Tibial artery (tissue), 4 donors: ENCODE measurements around the gene TMEM266.

Experiments used
- DNase-seq, 2 donors: peaks; one replicate each; pipeline ENCODE4 v3.0.0-alpha.2; 2019
- H3K27ac ChIP-seq, 2 donors: fragments of 200-600 bp; sonication (generic) in 1 of 2; 1 replicate in 1 of 2; 2 replicates in 1 of 2; pipeline ENCODE4 v1.5.1; 2018 to 2019; ENCODE audit warnings: mild to moderate bottlenecking in 1 of 2
- H3K27me3 ChIP-seq, 2 donors: fragments of 200-600 bp; sonication (generic) in 1 of 2; one replicate each; pipeline versions ENCODE4 v1.5.1 to v1.6.0; 2016 to 2019
- H3K36me3 ChIP-seq, 3 donors: fragments of 200-600 bp; sonication (generic) in 2 of 3; one replicate each; pipeline ENCODE4 v1.5.1; 2016 to 2019; ENCODE audit warnings: mild to moderate bottlenecking in 2 of 3
- H3K4me1 ChIP-seq, 4 donors: fragments of 200-600 bp; sonication (generic) in 2 of 4; 1 replicate in 3 of 4; 2 replicates in 1 of 4; pipeline ENCODE4 v1.5.1; 2016 to 2019
- H3K4me3 ChIP-seq, 2 donors: fragments of 200-600 bp; sonication (generic) in 1 of 2; 1 replicate in 1 of 2; 2 replicates in 1 of 2; pipeline ENCODE4 v1.5.1; 2018 to 2019; ENCODE audit warnings: mild to moderate bottlenecking in 2 of 2
- H3K9me3 ChIP-seq, 3 donors: fragments of 200-600 bp; sonication (generic) in 1 of 3; one replicate each; pipeline ENCODE4 v1.5.1; 2016 to 2019
- CTCF ChIP-seq, 2 experiments: fragments of 200-600 bp in 1 of 2; fragments of 450-650 bp in 1 of 2; IDR thresholded peaks; one replicate each; pipeline ENCODE4 v1.5.1; 2017 to 2019; ENCODE audit warnings: antibody characterized with exemption in 2 of 2, mild to moderate bottlenecking in 1 of 2, moderate library complexity in 1 of 2
- intact Hi-C: fragments of 100-400 bp; cut with DNase I; formaldehyde crosslinking; loops from one replicate; pipeline ENCODE4 v1.15.0; 2023; ENCODE audit warnings: low total_unique reads

TMEM266 gene

GRCh38 chr15:76199106-76200082 lies 139.6 kb downstream of the TMEM266 start:
- Histone ChIP-seq H3K4me1 (peaks cover 0 to 50% (median 43%) of the 10 kb centered on the region in 4 donors), H3K27ac (peak overlapping the region; percentile 71 to 75), H3K27me3 (no peaks in the 10 kb centered on the region), H3K9me3 (no peaks in the 10 kb centered on the region), H3K36me3 (no peaks in the 10 kb centered on the region), H3K4me3 (no peak overlapping the region)
- intact Hi-C loops: no loop called here
- peak; percentile 79 to 90 for DNase-seq
- TF ChIP-seq CTCF (IDR thresholded peaks at IDR 0.05): no peak

GRCh38 chr15:76200083-76200465 lies 140.3 kb downstream of the TMEM266 start:
- intact Hi-C loops: no loop called here
- peak overlapping the region; percentile 71 to 75 for H3K27ac ChIP-seq
- H3K36me3 ChIP-seq: no peaks in the 10 kb centered on the region
- peaks cover 0 to 49% (median 43%) of the 10 kb centered on the region in 4 donors for H3K4me1 ChIP-seq
- TF ChIP-seq CTCF (IDR thresholded peaks at IDR 0.05): no peak
- H3K27me3 ChIP-seq: no peaks in the 10 kb centered on the region
- peak; percentile 15 to 47 for DNase-seq
- no peak overlapping the region for H3K4me3 ChIP-seq
- H3K9me3 ChIP-seq: no peaks in the 10 kb centered on the region

GRCh38 chr15:76200641-76201105 lies 140.9 kb downstream of the TMEM266 start:
- Histone ChIP-seq H3K27me3 (no peaks in the 10 kb centered on the region), H3K36me3 (no peaks in the 10 kb centered on the region), H3K4me1 (peaks cover 0 to 44% (median 41%) of the 10 kb centered on the region in 4 donors), H3K4me3 (no peak overlapping the region), H3K27ac (no peak overlapping the region), H3K9me3 (no peaks in the 10 kb centered on the region)
- TF ChIP-seq CTCF (IDR thresholded peaks at IDR 0.05): no peak
- intact Hi-C loops: no loop called here
- peak; percentile 17 to 51 for DNase-seq

GRCh38 chr15:76201536-76202255 lies 141.9 kb downstream of the TMEM266 start:
- peaks cover 0 to 37% (median 31%) of the 10 kb centered on the region in 4 donors for H3K4me1 ChIP-seq
- no peaks in the 10 kb centered on the region for H3K27me3 ChIP-seq
- H3K36me3 ChIP-seq: no peaks in the 10 kb centered on the region
- no peaks in the 10 kb centered on the region for H3K9me3 ChIP-seq
- no peak overlapping the region for H3K4me3 ChIP-seq
- TF ChIP-seq CTCF (IDR thresholded peaks at IDR 0.05): no peak
- no peak overlapping the region for H3K27ac ChIP-seq
- intact Hi-C loops: no loop called here
- peak; percentile 17 to 61 for DNase-seq

GRCh38 chr15:76203346-76204108 lies 143.7 kb downstream of the TMEM266 start:
- peaks cover 0 to 3% (median 1%) of the 10 kb centered on the region in 3 donors for H3K36me3 ChIP-seq
- intact Hi-C loops: no loop called here
- H3K27me3 ChIP-seq: no peaks in the 10 kb centered on the region
- no peak overlapping the region for H3K27ac ChIP-seq
- peak in 1 of 2 donors; percentile 61 for DNase-seq
- peaks cover 0 to 19% (median 12%) of the 10 kb centered on the region in 4 donors for H3K4me1 ChIP-seq
- no peaks in the 10 kb centered on the region for H3K9me3 ChIP-seq
- TF ChIP-seq CTCF (IDR thresholded peaks at IDR 0.05): no peak
- no peak overlapping the region for H3K4me3 ChIP-seq
